NCI-H1930 (cell line): Measurements from ENCODE around the gene ZNF804A.
A peak's percentile ranks its signal among the peaks of the same experiment; 100 is the strongest.

Experiments used
- DNase-seq, 2 experiments: peaks; one replicate each; lab custom pipeline; 2025; lab: John Stamatoyannopoulos, UW

Gene ZNF804A

DNA sequence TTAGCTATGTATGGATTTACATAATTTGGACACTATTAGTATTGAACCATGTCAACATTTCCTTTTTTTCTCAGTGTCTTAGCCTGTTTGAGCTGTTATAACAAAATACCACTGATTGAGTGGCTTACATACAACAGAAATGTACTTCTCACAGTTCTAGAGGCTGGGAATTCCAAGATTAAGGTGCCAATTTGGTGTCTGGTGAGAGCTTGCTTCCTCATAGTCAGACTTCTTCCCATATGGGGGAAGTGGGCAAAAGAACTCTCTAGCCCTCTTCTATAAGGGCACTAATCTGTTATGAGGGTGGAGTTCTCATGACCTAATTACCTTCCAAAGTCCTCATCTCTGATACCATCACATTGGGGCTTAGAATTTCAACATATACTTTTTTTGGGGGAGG, 12.6 kb downstream of the ZNF804A start:
- no peak for DNase-seq

DNA sequence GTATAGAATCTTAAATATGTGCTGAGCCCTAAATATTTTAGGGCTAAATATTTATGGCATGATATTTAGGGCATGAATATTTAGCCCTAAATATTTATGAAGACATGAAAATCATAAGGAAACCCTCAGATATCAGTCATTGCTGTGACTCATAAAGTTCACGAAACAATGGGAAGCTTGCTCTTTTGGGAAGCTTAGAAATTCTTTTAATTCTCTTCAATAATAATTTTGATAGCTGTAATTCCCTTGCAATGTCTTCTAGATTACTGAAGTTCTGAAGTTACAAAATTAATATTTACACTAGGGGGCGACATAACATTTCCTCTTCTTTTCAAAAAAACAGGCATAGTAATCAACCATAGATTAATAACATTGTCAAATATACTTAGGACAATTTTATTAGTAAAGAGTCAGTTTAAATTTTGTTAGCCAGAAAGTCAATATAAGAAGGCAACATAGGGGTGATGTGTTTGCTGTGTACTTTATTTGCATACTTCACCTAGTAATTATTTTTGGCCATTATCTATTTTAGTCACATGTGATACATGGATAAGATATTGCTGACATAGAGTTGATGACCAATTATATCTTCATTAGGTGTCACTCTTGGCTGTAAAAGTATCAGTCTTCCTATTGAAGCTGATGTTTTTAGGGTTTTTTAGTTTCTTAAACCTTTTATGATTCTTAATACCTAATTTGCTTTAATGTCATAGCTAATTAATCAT, 13.2 kb downstream of the ZNF804A start:
- DNase-seq, result no peak

DNA sequence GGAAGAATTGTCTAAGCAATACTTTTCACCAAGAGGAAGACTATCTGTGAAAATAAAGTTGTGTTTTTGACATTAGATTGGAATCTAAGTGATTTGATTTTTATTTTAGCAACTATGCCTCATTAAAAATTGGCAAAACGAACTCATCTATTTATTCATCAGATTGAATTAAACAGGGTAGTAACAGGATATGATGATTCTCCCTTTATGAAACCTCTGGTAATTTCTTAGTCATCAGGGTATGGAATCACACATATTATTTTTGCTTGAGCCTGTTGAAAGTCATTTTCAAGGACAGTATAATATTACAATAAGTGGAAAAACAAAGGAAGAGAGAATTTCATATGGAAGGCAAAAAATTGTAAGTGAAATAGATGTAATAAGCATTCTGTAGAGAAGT, 22.0 kb downstream of the ZNF804A start:
- no peak for DNase-seq

DNA sequence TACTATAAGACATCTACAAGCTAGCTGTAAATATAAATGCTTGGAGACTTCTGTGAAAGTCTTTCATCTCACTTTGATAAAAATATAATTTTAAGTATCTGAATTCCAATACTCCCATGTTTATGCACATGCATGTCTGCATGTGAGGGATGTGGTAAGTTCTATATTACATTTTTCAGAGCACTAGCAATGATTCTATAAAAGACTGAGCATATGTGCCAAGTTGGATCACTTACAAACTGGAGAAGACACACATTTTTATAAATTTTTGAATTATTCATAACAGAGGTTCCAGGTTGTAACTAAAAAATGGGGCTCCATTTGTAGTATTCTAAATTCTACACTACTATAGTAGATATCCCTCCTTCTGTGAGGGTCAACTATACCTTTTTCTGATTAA, 26.0 kb downstream of the ZNF804A start:
- DNase-seq, result no peak

DNA sequence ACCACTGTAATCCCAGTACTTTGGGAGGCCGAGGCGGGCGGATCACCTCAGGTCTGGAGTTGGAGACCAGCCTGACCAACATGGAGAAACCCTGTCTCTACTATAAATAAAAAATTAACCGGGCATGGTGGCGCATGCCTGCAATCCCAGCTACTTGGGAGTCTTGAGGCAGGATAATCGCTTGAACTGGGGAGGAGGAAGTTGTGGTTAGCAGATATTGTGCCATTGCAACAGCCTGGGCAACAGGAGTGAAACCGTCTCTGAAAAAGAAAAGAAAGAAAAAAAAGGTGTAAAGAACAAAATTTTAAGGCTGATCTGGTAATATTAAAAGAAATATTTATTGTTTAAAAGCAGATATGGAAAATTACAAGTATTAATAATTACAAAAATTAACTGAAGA, 29.7 kb downstream of the ZNF804A start:
- DNase-seq, result no peak

DNA sequence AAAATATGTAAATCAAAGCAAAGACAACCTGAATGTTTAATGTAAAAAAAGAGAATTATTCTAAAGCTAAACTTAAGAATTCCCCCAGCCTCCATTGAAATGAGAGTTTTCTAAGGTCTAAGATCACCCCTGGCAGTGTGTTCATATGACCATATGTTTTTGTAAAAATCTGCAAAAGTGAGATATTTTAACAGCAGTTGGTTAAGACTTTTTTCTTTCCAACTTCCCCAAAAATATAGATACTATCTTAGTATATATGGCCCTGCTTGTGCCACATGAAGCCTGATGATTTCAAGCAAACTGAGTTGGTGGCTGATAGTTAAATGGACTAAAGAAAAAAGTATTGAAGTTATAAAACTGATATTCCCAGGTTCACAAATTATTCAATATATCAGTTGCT, 35.4 kb downstream of the ZNF804A start:
- no peak for DNase-seq

DNA sequence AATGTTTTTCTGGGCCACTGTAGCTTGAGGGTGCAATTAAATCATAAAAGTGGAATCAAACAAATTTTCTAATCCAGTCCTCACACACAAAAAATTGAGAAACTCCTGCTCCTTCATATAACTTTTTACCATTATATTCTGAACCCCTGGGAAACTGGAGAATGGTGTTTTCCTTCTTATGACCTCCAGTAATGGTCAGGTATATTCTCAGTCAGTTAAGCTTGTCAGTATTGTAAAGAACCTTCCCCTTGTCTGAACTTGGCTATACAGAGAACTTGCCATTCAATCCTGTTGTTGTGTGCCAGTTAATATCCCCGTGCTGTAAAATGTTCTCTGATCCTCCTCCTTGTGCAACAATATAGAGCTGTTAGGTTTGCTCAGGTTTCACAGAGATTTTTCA, 39.5 kb downstream of the ZNF804A start:
- no peak for DNase-seq

DNA sequence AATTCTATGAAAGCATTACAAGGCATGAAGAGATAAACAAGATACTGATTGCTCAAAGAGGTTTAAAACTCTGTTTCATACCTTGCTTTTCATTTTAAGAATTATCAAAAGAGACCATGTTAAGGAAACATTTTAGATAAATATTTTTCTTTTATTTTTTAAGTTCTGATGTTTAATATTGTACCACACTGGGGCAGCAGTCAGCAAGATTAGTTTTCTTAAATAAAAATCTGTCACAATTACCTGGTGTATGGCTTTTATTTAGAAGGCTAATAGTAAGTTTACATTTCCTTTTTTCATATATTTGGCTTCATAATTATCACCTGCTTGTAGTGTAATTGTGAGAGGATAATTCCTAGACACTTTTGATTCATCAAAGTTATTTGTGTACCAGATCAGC, 46.4 kb downstream of the ZNF804A start:
- no peak for DNase-seq

DNA sequence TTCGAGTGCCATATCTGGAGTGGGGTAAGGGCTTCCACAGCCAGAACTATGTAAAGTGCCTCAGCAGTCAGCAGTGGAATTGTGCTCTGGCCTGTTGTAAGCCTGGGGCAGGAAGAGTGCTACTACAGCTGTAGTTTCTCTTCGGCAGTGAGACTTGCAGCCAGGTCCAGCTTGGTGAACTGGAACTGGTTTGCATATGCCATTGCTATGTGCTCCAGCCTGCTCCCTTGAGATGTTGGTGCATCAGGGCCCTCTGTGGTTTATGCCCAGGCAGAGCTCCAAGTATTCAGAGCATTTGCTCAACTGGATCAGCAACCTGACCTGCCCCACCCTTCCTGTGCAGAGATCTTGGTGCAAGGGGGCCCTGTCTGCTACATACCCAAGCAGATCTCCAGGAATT, 47.8 kb downstream of the ZNF804A start:
- no peak for DNase-seq

DNA sequence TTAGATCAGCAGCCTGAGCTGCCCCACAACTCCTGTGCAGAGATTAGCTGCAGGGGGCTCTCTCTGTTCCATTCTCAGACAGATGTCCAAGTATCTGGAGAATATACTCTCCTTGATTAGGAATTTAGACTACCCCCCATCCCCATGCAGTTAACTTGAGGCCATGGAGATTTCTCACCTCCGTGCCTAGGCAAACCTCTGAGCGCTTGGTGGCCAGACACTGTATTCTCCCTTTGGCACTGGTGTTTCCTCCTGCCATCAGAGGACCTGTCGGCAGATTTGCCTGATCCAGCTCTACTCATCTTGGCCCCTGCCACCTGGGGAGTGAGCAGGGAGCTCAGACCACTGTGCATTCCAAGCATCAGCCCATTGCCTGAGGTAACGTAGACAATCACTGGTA, 48.3 kb downstream of the ZNF804A start:
- no peak for DNase-seq

DNA sequence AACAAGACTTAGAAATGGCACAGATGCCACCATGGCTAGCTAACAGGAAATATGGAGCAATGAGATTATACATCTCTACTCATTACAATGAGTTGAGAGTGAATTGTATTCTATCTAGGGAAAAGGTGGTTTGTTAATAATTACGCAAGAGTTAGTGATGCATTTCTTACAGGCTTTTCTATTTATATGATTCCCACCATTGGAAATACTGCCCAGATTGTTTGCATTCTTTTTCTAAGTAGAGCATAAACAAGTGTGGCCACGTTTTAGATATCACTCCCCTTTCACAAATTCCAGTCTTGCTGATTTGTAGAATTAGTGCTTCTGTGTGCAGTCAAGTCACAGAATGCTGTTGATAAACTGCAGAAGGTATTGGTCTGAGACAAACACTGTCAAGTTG, 56.6 kb downstream of the ZNF804A start:
- DNase-seq, result no peak

DNA sequence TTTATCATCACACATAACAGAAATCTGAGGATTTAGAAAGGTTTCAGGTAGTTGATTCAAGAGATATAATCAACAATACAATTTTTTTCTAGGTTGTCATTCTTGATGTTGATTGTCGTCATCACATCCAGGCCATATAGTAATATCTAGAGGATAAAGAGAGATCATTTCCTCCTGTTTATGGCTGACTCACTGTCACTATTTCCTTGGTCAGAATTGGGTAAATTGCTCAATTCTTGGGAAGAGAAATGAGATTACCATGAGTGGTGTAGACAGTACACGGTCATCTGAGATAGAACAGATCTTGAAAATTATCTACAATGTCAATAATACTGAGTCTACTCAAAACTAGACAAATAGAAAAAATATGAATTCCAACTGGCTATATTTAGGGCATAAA, 78.8 kb downstream of the ZNF804A start:
- no peak for DNase-seq

DNA sequence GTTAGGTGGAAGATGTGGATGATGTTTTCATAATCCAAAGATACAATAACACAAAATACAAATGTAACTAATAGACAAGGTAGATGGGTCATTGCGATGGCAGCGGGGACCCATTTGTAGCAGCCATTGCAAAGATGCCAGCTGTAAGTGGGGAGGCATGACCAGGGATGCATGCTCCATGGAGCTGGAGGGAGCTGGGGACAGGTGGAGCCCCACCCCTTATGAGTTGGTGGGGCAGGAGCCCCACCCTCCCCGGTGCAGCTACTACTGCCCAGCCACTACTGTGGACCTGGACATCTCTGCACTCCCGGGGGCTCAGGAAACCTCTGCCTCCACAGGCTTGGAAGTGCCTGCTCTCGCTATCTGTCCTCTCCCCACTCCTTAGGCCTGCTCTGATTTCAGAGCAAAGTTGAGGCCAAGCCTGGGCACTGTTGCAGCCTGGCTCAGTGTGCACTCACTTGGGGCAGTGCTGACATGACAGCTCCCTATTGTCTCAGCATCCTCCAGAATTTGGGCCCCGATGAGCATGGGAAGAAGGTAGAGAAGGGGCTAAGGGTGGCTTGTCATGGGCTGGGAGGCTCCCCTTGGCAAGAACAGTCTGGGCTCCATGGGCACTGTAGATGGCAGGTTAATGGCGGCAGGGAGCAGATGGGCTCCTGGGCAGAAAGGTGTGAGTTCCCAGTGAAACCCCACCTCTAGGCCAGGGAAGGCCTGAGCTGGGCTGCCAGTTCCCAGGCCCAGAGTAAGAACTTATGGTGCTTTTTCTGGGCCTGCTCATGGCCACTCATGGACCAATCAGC, 81.1 kb downstream of the ZNF804A start:
- no peak for DNase-seq

DNA sequence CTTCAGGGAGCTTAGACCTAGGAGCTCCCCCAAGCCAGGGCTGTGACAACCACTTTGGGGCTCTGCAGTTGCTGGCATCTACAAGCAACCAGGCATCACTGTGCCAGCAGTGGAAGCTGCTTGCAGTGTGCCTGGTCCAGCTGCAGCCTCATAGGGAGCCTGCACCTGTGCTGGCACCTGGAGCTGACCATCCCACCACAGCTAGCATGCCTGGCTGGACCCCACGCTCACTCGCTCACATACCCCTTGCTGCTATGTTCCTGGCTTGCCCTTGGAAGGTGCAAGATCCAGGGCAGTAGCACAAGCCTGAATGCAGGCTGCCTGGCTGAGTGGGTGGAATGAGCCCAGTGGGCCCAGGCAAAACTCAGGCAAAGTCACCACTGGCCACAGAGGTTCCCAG, 82.5 kb downstream of the ZNF804A start:
- DNase-seq, result no peak

DNA sequence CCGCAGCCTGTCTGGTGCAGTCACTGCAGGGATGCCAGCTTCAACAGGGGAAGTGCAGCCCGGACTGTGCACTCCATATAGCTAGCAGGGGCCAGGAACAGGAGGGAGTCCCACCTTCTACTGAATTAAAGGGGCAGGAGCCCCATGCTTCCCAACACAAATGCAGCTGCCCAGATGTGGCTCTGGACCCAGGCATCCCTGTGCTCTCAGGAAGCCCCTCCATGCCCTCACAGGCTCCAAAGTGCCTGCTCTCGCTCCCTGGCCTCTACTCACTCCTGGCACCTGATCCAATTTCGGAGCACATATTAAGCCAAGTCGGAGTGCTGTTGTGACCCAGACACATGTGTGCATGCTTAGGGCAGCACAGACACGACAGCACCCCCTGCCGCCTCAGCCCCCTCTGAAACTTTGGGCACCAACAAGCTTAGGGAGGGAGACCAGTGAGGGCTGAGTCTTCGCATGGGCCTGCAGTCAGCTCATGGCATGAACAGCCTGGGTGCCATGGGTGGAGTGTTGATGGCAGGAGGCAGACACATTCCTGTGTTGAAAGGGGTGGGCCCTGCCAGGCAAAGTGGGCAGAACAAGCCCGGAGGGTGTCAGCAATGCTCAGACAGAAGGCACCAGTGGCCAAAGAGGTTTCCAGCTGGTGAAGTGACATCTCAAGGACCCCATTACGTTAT, 83.5 kb downstream of the ZNF804A start:
- DNase-seq, result no peak

DNA sequence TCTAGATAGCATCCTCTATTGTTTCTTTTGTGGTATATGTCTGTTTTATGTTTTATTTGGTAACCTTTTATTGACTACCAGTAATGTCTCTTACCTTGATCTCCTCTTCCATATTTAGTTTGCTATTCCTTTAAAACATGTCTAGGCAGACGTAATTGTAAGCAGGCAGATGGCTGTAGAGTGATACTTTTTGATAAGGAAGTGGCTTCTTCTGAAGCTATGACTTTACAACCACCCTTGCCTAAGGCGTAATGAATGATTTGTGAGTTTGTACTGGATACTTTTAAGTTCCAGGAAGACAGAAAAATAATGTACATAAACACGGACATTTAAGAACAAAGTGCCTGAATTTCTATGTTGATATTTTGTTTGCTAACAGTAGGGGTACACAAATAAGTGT, 85.6 kb downstream of the ZNF804A start:
- DNase-seq, result no peak

DNA sequence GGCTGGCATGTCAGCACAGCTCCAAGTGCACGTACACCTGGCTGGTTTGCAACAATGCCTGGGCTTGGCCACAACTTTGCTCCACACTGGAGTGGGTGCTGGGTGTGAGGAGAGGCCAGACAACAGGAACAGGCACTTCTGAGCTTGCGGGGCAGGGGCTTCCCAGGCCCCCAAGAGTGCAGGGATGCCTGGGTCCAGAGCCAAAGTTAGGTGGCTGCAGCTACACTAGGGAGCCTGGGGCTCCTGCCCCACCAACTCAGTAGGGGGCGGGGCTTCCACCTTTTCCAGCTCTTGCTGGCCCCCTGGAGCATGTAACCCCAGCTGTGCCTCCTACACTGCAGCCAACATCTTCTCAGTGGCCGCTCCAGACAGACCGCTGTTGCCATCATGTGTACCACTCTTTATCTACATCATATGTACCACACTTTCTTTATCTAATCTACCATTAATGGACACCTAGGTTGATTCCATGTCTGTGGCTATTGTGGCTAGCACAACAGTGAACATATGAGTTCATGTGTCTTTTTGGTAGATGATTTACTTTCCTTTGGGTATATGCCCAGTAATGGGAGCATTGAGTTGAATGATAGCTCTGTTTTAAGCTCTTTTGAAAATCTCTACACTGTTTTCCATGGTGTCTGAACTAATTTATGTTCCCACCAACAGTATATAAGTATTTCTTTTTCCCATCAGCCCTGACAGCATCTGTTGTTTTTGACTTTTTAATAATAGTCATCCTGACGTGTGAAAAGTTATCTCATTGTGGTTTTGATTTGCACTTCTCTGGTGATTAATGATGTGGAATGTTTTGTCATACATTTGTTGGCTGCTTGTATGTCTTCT, 87.9 kb downstream of the ZNF804A start:
- no peak for DNase-seq

DNA sequence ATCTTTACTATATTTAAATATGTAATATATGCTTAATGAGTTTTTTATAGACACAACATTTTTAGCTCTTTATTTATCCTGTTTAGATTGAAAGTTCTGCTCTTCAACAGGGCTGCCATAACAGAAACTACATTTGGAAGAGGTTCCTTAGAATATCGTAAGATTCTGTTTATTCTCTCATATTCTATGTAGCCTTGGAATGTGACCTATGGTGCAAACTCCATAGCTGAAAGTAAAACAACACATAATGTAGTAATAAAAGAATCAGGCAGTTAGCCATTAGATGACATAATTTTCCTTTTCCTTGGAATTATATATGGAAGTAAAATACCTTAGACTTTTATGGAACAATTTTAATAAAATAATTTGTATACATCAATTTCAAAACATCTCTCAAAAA, 91.3 kb downstream of the ZNF804A start:
- no peak for DNase-seq

DNA sequence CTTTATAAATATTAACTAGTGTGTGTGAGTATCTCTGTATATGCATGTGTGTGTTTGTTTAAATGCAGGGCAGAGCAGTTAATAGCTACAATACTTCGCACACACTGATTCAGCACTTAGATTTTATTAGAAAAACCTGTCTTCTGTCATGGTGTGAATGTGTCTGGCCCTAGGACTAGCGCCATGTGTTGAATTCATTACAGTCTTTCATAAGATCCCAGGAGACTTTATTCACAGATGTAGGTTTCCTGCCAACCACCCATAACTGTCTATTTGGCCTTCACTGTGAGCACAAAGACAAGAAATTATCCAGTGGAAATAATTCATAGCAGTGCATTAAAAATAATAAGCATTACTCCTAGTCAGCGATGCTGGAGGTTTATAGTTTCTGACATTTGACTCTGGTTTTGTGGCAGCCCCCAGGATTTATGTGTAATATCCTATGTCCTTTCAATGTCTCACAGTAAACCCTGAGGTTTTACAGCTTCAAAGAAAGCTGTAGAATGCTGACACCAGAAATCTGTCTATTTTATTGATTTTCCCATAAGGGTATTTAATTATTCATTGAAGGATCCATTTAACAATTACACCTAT, 93.9 kb downstream of the ZNF804A start:
- DNase-seq, result peak; percentile 29 to 36

DNA sequence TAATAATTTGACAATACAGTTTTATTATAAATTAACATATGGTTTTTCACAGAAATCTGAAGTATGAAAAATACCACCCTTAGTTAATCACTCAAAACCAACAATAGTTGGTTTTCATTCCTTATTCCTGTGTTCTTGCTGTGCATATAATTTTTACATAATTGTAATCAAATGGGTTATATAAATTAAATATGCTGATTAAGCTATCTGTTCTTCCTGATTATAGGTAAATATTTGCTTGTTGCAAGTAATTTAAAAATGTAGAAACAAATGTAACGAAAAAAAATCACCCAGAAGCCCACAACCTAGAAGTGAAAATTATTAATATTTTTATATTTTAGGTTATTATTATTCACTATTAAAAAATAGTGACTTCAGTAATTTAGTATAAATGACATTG, 98.3 kb downstream of the ZNF804A start:
- no peak for DNase-seq

DNA sequence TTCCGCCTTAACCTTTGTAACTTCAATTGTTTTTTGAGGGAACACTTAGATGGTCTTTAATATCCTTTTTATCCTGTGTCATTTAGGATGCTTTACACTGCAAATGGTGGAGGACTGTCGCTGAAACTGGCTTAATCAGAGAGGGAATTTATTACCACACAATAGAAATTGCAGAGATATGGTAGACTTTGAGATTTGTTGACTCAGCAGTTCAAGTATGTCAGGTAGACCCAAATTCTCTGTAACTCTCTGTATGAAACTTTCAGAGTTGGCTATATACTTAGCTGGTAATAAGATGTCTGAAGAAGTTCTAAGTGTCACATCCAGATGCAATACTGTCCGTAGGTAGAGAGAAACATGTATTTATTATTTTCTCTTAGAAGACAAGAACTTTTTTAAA, 100.1 kb downstream of the ZNF804A start:
- no peak for DNase-seq

DNA sequence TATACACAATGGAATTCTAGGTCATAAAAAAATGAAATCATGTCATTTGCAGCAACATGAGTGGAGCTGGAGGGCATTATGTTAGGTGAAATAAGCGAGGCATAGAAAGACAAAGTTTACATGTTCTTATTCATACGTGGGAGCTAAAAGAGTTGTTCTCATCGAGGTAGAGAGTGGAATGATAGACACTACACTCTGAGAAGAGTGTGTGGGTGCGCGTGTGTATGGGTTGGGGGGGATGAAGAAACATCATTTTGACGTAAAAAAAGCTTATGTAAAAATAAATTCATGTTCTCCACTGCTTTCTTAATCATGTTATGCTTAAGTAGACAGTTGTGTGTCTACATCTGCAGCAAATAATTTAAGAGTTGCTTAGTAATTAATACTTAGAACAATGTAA, 123.6 kb downstream of the ZNF804A start:
- no peak for DNase-seq
